NCI-H748 (cell line): ENCODE measurements around the gene LILRA5.
"Not testable (repeated sequence)": the region's sequence is repeated elsewhere in the genome, so short reads cannot be mapped to it uniquely, and the experiment has no call there.

Source experiments
- DNase-seq: peaks from one replicate; lab custom pipeline; 2025; ENCODE audit not compliant: unreplicated experiment; lab: John Stamatoyannopoulos, UW

Gene LILRA5

DNA sequence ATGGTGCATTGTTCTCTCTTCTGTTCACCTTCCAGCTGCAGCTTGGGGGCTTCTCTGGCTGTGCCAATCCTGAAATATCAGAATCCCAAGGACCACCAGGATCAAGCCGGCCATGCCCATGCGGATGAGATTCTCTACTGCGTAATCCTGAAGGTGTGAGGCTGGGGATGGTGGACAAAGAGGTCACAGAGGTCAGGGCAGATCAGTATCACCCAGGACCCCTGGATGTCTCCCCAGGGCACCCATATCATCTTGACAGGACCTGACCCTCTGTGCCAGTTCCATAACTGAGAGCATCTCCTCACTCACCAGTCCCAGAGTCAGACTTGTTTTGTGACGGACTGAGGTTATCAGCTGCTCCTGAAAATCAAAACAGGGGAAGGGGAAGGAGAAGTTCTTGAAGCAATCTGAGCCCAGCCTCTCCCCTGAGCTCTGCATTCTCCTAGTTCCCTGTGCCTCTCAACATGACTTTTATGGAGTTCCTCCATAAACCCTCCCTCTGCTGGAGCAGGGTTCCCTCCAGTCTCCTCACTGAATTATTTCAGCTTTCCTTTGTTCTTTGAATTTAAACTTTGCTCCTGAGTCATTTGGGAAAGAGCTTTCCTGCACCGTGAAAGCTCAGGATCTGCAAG, 5.5 kb downstream of the LILRA5 start:
- no peak for DNase-seq

- DNase-seq, result no peak
These were observed 7.8 kb downstream of the LILRA5 start for GRCh38 chr19:54305141-54305540.

- DNase-seq, result no peak
These were observed 10.7 kb downstream of the LILRA5 start for GRCh38 chr19:54302257-54302656.

GRCh38 chr19:54299515-54299914, 13.5 kb downstream of the LILRA5 start:
- DNase-seq, result no peak

- DNase-seq, result no peak
These were observed 13.9 kb downstream of the LILRA5 start for GRCh38 chr19:54299126-54299498.

DNA sequence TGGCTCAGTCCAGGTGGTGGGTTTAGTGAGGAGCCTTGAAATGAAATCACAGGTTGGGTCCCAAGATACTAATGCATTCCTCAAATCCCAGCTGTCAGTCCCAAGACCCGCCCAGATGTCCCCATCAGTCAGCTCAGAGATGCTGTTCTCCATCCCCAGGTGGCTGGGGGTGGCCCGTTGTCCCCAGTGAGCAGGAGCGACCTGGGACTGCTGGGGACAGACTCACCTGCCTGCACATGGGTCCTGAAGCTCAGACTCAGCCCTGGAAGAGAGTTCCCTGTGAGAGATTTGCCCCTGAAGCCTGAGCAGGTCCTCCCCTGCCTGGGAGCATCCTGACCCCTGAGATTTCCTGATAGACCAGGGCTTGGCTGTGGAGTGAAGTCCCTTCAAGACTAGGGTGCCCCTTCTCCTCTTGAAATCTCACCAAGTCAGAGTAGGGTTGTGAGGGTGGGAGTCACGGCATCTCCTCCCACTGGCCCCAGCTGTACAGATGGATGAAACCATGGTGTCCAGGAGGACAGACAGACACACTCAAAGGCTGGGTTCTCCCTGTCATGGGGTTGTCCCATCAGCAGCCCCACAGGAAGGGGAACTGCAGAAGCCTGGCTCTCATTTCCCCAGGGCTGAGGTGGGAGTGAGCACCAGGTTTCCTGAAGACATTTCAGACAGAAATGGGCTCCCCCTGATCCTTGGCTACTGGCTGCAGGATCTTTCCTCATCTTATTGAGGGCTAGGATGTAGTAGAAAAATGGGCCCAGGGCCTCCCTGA, 14.4 kb downstream of the LILRA5 start:
- no peak for DNase-seq

GRCh38 chr19:54297759-54298305, 15.1 kb downstream of the LILRA5 start:
- DNase-seq, result no peak

GRCh38 chr19:54294539-54294938, 18.4 kb downstream of the LILRA5 start:
- DNase-seq, result no peak

GRCh38 chr19:54289160-54289559, 23.8 kb downstream of the LILRA5 start:
- not testable (repeated sequence) for DNase-seq

DNA sequence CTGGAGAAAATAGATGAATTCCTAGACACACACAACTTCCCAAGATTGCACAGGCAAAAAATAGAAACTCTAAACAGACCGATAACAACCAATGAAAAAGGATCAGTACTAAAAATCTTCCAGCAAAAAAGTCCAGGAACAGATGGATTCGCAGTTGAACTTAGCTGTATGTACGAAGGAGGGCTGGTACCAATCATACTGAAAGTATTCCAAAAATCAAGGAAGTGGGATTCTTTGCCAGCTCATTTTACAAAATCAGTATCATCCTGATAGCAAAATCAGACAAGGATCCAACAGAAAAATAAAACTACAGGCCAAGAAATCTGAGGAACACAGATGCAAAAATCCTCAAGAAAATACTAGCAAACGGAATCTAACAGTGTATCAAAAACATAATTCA, 25.5 kb downstream of the LILRA5 start:
- DNase-seq, result no peak

- not testable (repeated sequence) for DNase-seq
These were observed 26.7 kb downstream of the LILRA5 start for GRCh38 chr19:54286283-54286682.

DNA sequence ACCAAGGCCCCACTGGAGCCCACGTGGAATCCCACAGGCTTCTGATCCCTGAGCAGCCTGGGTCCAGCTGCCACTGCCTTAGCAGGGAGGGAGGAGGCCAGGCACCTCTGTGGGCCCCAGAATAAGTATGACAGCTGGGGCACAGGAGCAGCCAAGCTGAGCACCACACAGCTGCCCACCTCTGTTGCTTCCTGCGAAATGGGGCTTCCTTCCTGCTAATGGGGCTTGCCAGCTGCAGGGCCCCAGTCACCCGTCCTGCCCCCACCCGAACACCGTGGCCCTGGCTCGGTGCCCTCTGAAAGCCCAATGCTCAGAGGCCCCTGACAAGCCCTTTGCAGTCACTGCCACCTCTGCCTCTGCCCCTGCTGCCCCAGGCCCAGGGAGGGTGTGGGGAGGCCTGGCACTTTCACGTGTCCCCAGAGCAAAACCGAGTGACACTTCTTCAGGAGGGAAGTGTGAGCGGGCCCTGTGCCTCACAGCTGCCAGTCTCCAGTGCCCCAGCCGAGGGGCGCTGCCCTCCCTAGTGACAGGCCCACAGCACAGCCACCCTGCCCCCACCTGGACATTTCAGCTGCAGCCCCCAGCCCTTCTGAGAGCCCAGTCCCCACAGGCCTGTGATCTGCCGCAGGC, 27.4 kb downstream of the LILRA5 start:
- DNase-seq, result not testable (repeated sequence)

DNA sequence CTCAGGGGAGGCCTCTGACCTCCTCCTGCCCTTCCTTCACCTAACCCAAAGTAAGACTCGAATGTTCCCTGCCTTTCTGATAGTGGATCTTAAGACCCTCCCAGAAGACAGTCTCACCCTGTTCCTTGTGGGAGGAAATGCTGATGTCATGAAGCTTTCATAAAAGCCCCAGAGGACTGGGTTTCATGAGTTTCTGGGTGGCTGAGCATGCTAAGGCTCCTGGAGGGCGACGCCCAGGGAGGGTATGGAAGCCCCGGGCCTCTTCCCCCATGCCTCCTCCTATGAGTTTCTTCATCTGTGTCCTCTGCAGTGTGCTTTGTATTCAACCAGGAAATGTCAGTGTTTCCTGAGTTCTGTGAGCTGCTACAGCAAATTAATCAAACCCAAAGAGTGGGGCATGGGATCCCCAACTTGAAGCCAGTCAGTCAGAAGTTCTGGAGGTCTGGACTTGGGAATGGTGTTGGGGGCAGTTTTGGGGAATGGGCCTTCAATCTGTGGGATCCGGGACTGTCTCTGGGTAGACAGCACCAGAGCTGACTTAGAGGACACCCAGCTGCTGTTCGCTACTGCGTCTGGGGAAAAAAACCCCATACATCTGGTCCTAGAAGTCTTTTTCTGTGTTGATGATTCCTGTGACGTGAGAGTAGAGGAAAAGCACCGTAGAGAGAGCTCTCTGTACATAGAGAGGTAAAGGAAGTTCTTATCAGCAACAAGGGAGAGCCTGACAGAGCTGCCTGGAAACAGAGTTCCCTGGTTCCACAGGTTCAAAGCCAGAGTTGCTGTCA, 30.1 kb downstream of the LILRA5 start:
- no peak for DNase-seq

GRCh38 chr19:54281729-54282075, 31.3 kb downstream of the LILRA5 start:
- DNase-seq, result not testable (repeated sequence)

DNA sequence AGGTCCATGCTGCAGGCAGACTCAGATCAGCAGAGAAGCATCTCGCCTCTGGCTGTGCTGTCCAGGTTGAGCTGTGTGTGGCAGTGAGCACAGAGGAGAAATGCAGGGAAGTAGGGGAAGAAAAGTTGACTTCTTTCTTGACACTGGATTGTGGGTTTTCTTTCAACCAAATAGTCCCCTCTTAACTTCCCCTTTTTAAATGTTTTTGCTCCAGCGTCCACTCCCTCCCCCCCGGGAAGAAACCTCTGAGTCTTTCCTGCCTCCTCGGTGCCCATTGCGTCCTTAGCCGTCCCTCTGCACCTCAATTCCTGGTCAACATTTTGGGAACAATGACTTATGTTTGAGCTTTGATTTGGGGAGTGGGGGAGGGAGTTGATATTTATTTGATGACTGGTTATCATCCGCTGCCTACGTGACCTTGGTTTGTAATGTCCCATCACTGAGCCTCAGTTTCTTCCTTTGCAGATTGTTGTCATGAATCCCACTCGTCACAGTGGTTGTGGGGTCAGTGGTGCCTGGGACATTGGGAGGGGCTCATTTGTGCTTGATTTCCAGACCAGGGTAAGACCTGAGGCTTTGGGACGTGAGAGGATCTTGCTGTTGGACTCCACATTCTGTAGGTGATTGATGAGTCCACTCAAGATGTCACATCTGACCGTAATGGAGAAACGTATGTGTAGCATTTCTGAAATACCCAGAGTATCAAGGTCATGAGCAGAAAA, 31.8 kb downstream of the LILRA5 start, which contains the start of gene LILRB2:
Gene LILRB2 (minus strand): TSS at position 104 of the 722 bp plus-strand sequence. CDS start 614 bp downstream, outside the sequence.
- no peak for DNase-seq

- DNase-seq, result not testable (repeated sequence)
These were observed 32.5 kb downstream of the LILRA5 start for GRCh38 chr19:54280441-54280840.

DNA sequence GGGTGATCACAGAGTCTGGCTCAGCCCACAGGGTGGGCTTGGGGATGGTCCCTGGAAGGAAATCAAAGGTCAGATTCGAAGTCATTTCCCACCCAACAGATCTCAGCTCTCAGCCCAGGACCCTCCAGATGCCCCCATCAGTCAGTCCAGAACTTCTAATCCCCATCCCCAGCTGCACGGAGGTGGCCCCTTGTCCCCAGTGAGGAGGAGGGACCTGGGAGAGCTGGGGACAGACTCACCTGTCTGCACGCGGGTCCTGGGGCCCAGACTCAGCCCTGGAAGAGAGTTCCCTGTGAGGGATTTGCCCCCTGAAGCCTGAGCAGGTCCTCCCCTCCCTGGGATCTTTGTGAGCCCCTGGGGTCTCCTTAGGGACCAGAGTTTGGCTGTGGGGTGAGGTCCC, 32.9 kb downstream of the LILRA5 start:
- not testable (repeated sequence) for DNase-seq

DNA sequence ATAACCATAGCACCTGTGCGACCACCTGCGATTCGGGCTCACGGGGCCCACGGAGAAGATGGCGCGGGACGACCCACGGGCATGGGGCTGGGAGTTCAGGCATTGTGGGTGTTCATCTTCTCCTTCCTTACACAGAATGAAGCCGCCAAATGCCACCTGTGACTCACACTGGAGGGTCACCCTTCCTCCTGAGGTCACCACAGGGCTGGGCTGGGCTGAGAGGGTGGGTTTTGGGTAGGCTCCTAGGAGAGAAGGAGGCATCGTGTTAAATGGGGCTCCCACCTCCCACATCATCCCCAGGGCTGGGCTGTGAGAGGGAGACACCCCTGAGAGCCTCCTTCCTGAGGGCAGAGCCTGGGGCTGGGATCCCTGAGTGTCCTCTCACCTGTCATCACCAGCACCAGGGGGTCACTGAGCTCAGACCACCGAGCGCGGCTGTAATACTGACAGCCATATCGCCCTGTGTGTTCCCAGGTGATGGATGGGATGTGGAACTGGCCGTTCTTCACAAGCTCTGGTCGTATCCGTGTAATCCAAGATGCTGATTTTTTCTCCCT, 33.5 kb downstream of the LILRA5 start:
- DNase-seq, result no peak

DNA sequence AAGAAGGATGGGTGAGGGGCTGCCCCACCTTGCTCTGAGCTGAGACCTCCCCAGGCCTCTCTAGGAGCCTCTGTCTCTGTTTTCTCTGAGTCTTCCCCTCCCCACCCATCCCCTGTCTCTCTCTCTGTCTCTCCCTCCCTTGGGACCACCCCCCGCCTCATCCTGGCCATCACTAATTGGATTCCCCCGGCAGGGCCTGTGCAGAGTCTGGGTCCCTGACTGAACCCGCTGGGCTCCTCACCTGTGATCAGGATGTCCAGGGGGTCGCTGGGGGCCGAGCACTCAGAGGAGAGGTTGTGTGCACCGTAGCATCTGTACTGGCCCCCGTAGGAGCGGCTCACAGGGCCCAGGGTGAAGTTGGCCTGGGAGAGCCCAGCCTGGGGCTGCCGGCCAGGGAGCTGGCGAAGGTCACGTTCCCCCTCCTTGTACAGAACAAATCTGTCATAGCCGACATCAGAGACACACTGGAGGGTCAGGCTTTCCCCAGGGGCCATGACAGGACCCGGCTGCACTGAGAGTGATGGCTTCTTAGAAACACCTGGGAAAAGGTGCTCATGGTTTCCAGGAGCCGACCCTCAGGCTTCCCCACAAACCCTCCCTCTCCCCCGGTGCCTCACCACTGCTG, 34.3 kb downstream of the LILRA5 start:
- DNase-seq, result not testable (repeated sequence)

DNA sequence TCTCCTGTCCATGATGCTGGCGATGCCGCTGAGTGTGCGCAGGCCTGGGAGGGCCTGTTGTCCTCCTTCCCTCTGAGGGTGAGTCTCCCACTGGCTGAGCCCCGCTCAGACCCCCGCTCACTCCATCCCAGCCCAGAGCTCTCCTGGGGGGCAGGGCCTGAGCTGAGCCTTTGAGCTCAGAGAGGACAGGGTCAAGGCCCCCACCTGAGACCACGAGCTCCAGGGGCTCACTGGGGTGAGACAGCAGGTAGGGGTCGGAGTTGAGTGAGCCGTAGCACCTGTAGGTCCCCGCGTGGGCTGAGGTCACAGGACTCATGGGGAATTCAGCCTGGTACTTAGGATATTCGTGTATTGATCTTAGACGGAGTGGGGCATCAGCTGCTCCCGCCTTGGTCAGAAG, 34.9 kb downstream of the LILRA5 start:
- not testable (repeated sequence) for DNase-seq
